DLD1 (cell line): Measurements from ENCODE around the gene PHETA2.
"Not testable (repeated sequence)": the region's sequence is repeated elsewhere in the genome, so short reads cannot be mapped to it uniquely, and the experiment has no call there.

ENCODE experiments used
- in situ Hi-C: cut with HindIII; loops from 2 replicates; pipeline ENCODE4 v1.10.0; 2017; ENCODE audit warnings: low sequenced_read_pairs

The PHETA2 gene

GRCh38 chr22:42069801-42070516 lies 4.1 kb upstream of the PHETA2 start:
- in situ Hi-C loops = no loop called here

DNA sequence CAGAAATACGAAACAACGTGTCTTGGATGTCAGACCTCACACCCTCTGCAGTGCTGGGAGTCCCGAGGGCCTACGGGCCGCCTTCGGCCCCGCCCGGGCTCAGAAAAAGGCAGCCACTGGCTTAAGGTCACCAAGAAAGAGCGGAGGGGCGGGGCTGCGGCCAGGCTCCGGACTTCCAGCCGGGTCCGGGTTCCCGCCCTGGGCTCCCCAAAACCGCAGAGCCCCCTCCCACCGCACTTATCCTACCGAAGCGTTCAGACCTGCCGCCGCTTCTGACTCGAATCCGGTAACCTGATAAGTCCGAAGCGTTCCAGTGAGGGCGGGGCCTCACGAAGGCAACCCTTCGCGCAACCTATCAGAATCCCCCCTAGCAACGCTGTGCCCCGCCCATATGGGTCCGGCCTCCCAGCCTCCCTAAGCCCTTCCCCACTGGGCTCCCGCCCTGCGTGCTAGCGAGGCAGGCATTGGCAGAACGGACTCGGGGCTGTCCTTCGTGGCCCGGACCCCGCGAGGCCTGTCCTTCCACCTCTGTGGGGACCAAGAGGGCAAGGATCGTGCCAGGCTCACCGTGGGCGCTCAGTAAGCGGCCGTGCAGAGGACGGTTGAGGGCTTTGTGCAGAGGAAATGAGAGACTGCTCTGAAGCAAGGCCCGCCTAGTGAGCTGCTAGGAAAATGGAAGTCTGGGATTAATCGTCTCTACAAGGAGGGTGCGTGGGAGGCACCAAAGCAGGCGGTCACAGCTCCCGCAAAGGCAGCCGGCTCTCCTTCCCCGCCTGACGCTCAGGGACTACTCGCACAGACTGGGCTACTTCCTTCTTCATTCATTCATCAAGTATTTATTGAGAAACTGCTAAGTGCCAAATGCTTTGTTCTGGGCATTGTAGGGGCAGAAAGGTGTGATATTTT lies 3.3 kb upstream of the PHETA2 start, which contains the start of gene NAGA:
NAGA (minus strand) TSS at position 296 of the 906 bp plus-strand sequence. CDS start 515 bp downstream, outside the sequence.
- in situ Hi-C loops = no loop called here

GRCh38 chr22:42071508-42071907 lies 2.5 kb upstream of the PHETA2 start:
- in situ Hi-C loops = not testable (repeated sequence)

- in situ Hi-C loops = no loop called here
Measured at GRCh38 chr22:42072606-42073330, 1.3 kb upstream of the PHETA2 start.

- in situ Hi-C loops = no loop called here
Measured at GRCh38 chr22:42073621-42074041, 417 bp upstream of the PHETA2 start.

DNA sequence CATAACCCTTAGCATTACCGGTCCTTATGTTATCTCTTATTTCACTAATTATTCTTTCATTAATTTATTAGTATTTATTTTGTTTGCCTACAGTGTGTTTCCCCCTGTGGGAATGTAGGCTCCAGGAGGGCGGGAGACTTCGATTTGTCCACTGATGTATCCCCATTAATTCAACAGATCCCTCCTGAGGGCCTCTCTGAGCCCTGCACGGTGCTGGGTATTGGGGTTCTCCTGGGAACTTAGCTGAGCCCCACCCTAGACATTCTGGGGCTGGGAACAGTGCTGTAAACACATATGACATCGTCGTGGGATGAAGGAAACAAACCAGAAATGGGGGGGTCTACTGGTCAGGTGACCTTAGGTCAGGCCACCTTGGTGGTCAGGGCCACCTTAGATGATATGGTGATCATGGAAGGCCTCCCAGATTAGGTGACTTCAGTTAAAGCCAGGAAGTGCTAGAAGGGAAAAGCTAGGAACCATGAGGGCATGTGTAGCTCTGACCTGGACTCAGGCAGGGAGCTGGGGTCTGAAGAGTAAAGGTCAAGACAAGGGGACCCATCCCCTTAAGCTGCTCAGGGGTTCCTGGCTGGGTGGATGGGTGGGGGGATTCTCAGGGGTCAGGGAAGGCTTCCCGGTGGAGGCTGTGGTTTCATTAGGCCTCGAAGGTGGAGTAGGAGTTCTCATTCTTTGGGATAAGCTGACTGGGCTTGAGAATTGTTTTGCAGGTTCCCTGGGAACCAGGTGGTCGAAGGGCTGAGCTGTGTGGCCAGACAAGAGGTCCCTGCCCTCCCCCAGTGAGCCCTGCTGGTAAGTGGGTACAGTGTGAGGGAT lies 1.0 kb downstream of the PHETA2 start:
- in situ Hi-C loops = no loop called here

DNA sequence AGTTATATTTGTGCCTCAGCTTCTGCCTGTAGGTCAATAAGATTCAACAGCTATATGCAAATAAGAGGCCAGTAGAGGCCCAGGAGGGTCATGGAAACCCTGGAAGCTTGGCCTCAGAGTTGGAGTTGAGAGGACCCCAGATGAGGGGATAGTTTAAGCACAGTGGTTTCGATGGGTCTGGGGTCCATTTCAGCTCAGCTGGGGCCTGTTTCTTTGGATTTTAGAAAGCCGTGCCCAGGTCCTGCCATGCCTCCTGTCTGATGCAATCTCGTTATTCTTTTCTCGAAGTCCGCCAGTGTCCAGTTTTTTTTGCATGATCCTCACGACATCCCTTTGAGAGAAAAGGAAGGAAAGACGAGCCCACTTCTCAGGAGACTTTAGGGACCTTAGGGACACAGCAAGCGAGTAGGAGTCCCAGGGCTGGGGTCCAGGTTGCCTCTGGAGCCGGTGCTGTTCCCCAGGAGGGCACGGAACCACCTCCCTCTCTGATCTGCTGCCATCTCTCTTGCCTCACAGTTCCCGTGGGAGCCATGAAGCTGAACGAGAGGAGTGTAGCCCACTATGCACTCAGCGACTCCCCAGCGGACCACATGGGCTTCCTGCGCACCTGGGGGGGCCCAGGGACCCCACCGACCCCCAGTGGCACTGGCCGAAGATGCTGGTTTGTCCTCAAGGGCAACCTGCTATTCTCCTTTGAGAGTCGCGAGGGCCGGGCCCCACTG lies 2.9 kb downstream of the PHETA2 start:
- in situ Hi-C loops = no loop called here

GRCh38 chr22:42077486-42078125 lies 3.6 kb downstream of the PHETA2 start:
- in situ Hi-C loops = no loop called here

DNA sequence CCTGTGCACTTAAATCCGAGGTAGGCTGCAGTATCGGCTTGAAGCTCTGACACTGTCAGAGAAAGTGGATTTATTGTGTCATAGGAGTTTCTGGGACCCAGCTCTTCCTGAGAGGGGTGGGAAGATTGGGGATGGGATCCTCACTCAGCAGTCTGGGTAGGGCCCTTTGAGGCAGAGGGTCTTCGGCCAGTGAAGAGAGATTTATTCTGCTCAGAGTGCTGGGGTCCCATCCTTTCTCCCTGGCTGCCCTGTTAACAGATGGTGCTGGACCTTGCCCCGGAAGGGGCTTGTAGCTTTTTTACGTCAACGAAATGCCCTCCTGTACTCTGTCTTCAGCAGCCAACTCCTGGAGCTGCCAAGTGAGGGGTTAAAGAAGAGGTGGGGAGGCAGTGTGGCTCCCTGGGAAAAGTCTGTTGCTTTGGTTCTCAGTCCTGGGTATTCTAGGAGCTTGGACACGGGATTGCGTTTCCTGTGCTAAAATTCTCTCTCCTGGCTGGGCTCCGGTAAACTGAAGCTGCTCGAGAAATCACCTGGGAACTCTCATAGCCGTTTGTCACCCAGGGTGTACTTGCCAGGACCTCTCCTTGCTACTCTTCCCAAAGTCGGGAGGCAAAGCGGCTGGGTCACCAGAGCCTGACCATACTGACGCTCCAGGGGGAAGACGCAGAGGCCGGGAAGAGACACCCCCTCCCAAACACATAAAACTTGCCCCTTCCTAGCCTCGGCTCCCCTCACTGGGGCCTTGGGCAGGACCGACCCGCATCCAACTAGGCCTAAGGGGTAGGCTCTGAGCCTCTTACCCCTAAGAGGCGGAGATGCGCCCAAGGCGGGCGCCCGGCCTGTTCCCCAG lies 4.6 kb downstream of the PHETA2 start:
- in situ Hi-C loops = no loop called here

DNA sequence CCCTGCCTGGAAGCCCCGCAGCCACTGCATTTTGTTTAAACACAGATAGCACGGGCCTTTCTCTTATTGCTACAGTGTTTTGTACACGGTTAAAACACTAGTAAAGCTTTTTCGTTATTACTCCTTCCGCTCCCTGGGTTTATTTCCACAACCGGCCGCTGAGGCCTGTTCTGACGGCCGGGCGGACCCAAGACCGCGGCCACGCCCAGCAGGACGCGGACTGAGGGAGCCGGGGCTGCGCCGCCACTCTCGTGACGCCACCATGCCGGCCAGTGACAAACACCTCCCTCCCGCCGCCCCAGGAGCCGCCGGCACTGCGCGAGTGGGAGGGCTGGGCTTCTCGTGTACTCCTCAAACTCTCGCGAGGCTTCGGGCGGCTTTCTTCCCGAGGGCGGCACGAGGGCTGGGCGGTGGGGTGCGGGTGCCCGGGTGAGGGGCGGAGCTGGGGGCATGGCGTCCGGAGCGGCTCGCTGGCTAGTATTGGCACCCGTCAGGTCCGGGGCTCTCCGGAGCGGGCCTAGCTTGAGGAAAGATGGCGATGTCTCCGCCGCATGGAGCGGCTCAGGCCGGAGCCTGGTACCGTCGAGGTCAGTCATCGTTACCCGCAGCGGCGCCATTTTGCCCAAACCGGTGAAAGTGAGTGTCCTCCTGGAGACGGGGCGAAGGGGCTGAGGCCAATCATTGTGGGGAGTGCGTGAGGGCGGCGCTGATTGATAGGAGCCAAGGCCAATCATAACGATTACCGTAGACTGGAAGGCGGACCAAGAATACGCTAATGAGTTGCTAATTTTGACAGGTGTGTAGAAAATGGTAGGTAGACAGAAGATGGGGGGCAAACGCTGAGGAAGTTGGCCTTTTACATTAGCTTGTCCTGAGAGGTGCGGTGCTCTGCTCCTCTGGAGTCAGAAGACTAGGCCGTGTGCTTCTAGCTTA lies 5.5 kb downstream of the PHETA2 start, which contains the start of gene SMDT1:
SMDT1 (plus strand) TSS at position 382 of the 933 bp plus-strand sequence; CDS start at position 451, 69 bp downstream.
- in situ Hi-C loops = no loop called here

- in situ Hi-C loops = no loop called here
Measured at GRCh38 chr22:42080287-42080686, 6.2 kb downstream of the PHETA2 start.

- in situ Hi-C loops = no loop called here
Measured at GRCh38 chr22:42083119-42083518, 9.1 kb downstream of the PHETA2 start.

GRCh38 chr22:42084874-42085273 lies 10.8 kb downstream of the PHETA2 start:
- in situ Hi-C loops = no loop called here

DNA sequence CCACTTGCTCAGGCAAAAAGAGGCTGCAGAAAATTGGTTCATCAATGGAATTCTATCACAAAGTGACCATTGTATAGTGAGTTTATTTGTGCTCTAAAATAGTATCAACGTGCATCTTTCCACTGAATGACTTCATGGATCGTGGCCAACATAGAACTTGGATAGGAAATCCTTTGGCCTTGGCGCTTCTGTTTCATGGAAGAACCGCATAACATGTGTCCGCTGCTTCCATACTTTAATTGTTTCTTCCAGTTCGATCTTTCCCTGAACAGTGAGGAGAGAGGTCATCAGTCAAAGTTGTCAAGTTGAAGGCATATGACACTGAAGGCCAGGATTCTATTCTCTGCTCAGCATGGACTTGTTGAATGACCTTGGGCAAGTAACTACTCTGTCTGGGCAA lies 12.0 kb downstream of the PHETA2 start:
- in situ Hi-C loops = no loop called here

- in situ Hi-C loops = no loop called here
Measured at GRCh38 chr22:42090596-42091454, 16.8 kb downstream of the PHETA2 start, which contains the start of gene NDUFA6. NDUFA6 (minus strand) TSS chr22:42090772; CDS start chr22:42090744, 28 bp downstream.

DNA sequence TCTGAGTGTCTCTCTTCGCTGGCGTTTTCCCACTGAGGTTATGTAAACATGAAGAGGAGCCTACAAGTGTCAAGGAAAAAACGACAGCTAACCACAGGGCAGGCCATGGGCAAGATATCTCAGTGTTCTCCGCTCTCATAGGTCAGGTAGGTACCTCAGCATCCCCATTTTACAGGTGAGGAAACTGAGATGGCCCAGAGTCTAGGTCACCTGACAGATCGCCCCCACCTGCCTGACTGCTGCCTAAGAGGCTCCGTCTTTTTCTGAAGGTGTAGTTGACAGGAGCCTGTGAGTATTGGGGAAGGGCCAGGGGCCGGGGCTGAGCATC lies 17.4 kb downstream of the PHETA2 start:
- in situ Hi-C loops = no loop called here
